ENCODE data around the gene ERI3.

DNA sequence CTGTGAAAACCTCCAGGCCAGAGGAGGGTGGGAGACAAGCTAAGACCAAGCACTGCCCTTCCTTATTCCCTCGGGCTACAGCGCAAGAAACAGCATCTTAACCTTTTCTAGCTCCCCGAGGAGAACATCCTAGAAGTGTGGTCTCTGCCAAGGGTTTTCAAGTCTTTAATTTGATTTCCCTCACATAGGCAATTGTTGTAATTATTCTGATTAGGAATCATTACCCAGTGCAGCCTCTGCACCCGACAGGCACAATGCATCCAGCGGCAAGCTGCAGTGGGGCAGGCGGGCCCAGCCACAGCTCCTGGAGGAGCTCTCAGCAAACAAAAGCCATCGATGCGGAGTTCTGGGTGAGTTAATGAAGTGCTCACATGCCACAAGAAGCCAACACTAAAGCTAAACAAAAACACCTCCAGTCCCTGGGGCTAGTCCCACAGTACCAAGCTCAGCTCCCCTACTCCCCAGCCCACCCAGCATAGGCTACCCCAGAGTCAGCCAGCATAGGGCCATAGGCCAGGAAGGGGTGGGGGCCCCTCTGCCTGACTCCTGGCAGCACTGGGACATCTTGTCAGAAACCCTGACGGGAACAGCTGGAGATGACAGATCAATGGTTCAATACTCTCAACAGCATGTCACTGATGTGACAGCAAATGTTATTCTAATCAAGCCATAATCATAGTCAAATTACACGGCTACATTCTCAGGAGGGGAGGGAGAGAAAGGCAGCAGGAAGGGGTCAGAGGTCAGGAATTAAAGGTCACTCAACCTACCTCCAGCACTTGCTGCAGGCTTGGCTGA is 42.5 kb downstream of the ERI3 start:
- TF ChIP-seq GATA3 (IDR thresholded peaks at IDR 0.05; ENCODE audit: low read depth, low read length) (no peak), GATA2 (IDR thresholded peaks at IDR 0.05; ENCODE audit: low read depth, low read length) (no peak)

All from SH-SY5Y (cell line).